Fibroblast of lung (primary cell): Measurements from ENCODE around the gene PRKAG1.

Experiments
- CTCF ChIP-seq, 2 donors: IDR thresholded peaks in 1 of 2; conservative IDR thresholded peaks in 1 of 2; 1 replicate in 1 of 2; 2 replicates in 1 of 2; pipeline ENCODE4 v1.5.1; 2011 to 2012; ENCODE audit warnings: low read length in 2 of 2, control low read depth in 1 of 2, inconsistent platforms in 1 of 2, low read depth in 1 of 2, mild to moderate bottlenecking in 1 of 2
- EZH2 ChIP-seq: IDR thresholded peaks from 2 replicates; pipeline ENCODE4 v1.5.1; 2012; ENCODE audit warnings: low read length, control low read depth, mild to moderate bottlenecking; ENCODE audit errors: missing control alignments

GRCh38 chr12:48972952-48973483 is 45.6 kb downstream of the PRKAG1 start:
- TF ChIP-seq CTCF (conservative IDR thresholded peaks at IDR 0.05 in 1 of 2, IDR thresholded peaks at IDR 0.05 in 1 of 2; ENCODE audit: low read depth in 1 of 2, low read length in 2 of 2) (no peak), EZH2 (peak; percentile 25)
